ENCODE data around the gene GRIK2.
"Not testable (repeated sequence)": the region's sequence is repeated elsewhere in the genome, so short reads cannot be mapped to it uniquely, and the experiment has no call there.

GRIK2 gene

DNA sequence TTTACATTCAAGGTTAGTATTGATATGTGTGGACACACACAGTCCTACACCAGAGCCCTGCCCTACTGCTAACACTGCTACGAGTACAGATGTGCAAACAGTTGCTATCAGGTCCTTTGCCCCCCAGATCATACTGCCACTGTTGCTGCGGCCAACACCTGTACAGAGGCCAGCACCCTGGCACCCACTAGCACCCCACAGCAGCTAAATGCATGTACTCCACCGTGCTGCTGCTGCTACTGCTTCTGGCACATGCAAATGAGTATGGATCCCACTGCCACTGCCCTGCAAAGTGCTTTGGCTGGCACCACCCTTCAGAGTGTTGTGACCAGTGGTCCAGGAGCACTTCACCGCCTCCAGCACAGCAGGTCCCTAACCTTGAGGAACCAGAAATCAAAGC, 621.9 kb downstream of the GRIK2 start:
- no peak for DNase-seq (ENCODE audit: low read depth in 2 of 2)

DNA sequence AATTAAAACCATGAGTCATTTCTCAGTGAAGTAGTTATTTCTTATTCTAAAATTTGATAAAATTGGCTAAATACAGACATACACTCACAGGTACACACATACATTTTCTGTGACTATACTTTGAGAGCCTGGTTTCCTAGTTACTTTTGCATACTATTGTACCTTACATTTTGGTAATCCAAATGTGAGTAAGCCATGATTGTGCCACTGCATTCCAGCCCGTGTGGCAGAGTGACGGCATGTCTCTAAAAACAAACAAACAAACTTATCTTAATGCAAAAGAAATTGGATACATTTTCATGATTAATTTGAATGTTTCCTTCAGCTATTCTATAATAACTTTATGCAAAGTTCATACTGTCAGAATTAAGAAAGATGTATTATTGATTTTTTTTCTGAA, 628.8 kb downstream of the GRIK2 start:
- DNase-seq (ENCODE audit: low read depth in 2 of 2): no peak

- no peak for DNase-seq (ENCODE audit: low read depth in 2 of 2)
Observed at GRCh38 chr6:102022803-102023202, 629.3 kb downstream of the GRIK2 start.

DNA sequence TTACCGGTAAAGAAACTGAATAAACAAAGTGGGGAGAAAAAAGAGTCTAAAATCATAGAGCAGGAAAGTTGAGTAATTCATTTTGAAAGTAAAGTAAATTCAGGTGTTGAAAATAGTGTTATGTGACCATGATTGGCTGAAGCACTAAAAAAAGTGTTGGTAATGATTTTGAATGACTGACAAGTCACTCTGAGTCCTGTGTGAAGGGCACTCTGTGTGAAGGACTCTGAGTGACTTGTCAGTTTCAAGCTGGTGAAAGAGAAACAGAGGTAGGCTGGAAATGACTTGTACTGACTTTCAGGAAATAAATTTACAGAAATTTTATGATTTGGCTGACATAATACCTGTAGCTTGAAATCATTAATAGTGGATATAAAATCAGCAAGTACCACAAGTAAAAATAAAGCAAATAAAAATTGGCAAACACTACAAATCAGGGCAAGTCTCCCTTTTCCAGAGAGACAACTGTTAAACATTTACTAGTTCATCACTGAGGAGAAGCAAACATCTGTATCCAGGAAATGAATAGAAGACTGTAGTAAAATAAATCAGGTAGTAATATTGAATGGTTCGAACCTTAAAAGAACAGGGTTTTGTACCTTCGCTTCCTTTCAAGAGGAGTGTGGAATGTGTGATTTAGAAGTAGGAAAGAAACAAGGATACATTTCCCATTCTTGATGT, 630.6 kb downstream of the GRIK2 start:
- no peak for DNase-seq (ENCODE audit: low read depth in 2 of 2)

DNA sequence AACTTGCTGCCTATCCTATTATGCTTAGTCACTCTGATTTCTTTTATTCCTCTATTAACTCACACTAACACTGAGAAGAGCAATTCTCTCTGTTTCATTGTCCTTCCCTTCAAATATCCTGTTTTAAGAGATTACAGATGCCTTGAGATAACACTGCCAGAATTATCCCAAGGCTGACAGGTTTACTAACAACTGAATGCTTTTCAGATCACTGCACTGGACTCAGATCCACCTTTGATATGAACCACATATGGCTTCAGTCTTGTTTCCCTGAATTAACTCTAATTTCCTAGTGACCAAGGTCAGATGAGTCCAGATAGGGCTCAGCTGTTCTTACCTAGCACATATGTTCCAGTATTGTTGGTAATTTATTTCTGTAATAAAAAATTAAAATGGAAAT, 633.1 kb downstream of the GRIK2 start:
- DNase-seq (ENCODE audit: low read depth in 2 of 2): no peak

DNA sequence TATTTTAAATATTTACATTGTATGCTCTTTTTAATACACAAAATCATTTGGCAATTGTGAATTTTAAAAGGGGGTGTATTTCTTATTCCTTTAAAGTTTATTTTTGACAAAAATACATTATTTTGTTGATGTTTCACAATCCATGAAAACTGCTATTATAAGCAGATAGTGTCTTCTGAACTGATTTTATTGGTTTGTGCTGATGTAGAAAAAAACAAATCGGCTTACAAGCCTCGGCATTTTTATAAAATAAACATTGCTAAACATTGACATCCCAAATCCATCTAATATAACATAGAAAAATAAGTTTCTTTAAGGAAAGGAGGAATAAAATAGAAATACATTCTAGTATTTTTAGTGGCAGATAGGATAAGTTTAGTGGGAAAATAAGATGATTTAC, 634.7 kb downstream of the GRIK2 start:
- no peak for DNase-seq (ENCODE audit: low read depth in 2 of 2)

DNA sequence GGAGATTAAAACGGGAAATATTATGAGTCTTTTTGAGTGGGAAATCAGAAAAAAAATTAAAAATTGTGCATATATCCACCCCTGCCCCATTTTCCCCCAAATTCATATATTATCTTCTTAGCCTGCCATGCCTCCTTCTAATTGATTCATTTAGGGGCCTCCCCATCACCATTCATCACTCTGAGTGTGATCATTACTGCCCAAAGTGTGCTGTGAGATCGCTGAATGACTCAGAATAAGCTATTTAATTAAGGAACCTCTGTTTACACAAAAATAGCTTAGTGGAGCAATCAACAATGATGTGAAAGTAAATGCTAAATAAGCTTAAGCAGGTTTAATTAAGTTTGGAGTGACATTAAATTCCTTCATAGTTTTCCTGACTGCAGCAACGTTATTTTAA, 645.5 kb downstream of the GRIK2 start:
- no peak for DNase-seq (ENCODE audit: low read depth in 2 of 2)

DNA sequence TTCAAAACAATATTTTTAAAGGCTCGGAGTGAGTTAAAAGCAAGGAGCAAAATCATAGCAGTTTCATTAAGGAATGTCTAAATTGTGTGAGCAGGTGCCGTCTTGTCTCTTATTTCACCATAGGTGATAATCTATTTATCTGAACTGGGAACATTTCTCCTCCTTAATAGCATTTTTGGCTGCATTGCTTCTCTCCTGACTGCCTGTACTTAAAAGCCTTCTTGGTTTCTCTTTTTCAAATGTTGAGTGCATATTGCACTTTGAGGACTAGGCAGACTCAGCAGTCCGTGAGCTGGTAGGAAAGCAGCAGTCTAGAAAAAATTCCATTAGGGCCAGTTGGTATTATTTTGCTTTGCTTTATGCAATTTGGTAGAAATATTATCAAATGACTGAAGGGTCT, 645.9 kb downstream of the GRIK2 start:
- no peak for DNase-seq (ENCODE audit: low read depth in 2 of 2)

- DNase-seq (ENCODE audit: low read depth in 2 of 2): no peak
Observed at GRCh38 chr6:102051001-102051400, 657.5 kb downstream of the GRIK2 start.

DNA sequence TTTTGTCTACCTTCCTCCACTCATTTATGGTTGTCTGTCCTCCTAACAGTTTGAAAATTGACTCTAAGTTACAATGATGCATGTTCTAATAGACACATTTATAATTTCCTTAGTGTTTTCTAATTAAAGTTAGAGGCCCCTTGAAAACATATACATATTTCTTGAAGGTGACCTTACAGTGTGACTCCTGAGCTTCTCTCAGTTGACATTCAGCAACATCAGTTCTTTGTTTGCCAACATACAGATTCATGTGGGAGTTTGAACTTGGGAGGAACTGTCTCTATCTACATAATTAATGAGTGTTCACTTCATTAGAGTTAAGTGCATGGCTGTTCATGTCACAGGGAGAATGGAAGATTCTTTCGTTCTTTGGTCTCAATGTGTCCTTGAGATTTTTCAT, 658.2 kb downstream of the GRIK2 start:
- DNase-seq (ENCODE audit: low read depth in 2 of 2): no peak

DNA sequence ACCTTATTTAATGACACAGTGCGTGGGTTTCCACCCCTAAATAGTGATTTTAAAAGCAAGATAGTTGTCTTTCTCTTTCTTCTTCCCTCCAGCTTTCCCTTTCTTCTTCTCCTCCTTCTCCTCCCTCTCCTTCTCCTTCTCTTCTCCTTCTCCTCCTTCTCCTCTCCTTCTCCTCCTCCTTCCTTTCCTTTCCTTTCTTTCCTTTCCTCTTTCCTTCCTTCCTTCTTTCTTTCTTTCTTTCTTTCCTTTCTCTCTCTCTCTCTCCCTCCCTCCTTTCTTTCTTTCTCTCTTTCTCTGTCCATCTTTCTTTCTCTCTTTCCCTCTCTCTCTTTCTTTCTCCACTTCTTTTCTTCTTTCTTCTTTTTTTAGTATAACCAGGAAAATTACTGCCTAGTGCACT, 670.6 kb downstream of the GRIK2 start:
- no peak for DNase-seq (ENCODE audit: low read depth in 2 of 2)

GRCh38 chr6:102066301-102066700, 672.8 kb downstream of the GRIK2 start:
- no peak for DNase-seq (ENCODE audit: low read depth in 2 of 2)

GRCh38 chr6:102068349-102068929, 674.9 kb downstream of the GRIK2 start:
- DNase-seq (ENCODE audit: low read depth in 2 of 2): no peak

DNA sequence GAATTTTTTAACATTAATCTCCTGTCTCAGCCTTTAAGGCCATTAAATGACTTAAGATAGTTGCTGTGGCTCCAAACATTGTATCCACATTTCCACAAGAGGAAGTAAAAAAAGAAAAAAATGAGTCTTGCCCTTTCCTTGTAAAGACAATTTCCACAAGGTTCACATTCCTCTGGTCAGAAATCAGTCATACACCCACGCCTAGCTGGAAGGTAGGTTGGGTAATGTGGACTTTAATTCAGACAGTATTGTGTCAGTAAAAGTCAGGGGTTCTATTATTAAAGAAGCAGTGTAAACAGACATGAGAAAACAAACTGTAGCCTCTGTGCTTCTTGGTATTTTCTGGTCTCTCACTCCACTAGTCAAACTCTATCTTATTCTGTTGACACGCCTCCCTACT, 682.0 kb downstream of the GRIK2 start:
- DNase-seq (ENCODE audit: low read depth in 2 of 2): no peak

DNA sequence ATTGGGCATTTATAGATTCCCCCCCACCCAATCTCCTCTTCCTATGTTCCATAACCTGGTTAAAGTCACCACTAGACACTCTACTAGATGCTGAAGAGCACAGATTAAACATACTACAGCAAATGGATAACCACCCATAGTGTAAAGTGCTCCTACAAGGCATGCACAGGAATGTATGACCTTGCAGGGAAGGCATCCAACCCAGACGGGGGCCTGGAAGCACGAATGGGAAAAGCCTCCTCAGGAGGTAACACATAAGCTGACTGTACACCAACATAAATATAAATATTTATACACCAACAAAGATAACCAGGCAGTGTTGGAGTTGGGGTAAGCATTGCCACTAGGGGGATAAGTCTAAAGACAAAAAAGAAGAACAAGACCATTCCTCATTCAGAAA, 691.7 kb downstream of the GRIK2 start:
- no peak for DNase-seq (ENCODE audit: low read depth in 2 of 2)

- DNase-seq (ENCODE audit: low read depth in 2 of 2): not testable (repeated sequence)
Observed at GRCh38 chr6:102088160-102088559, 694.7 kb downstream of the GRIK2 start.

- DNase-seq (ENCODE audit: low read depth in 2 of 2): no peak
Observed at GRCh38 chr6:102114402-102114801, 720.9 kb downstream of the GRIK2 start.

DNA sequence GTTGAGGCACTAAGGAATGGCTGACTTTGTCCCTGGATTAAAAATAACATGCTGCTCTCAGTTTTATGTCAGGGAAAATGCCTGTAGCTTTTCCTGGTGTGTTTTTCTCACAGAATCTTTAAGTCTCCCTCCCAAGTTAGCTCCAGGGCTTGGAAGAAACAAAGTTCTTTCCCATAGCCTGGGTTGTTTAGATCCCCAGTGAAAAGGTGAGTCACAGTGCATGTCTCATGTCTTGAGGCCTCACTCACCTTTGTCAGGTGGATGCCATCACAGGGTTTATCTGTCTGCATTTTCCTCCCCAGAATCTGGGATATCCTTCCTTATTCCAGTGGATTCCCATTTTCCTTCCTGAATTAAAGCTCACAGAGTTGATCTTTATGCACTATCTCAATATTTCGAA, 722.4 kb downstream of the GRIK2 start:
- DNase-seq (ENCODE audit: low read depth in 2 of 2): no peak

DNA sequence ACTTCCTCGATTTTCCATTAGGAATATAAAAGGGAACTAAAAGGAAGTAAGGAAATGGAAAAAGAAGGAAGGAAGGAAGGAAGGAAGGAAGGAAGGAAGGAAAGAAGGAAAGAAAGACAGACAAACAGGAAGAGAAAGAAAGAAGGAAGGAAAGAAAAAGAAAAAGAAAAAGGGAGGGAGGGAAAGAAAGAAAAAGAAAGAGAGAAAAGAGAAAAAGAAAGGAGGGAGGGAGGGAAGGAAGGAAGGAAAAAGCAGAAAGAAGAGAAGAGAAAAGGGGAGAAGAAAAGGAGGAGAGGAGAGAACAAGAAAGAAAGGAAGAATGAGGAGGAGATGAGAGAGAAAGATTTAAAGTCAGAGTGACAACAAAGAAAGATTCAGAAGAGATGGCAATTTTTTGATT, 724.5 kb downstream of the GRIK2 start:
- DNase-seq (ENCODE audit: low read depth in 2 of 2): no peak

All from activated CD8-positive, alpha-beta memory T cell treated with anti-CD3 and anti-CD28 coated beads for 4 hours (primary cell).